Caki2 (cell line): ENCODE data around the gene GJA3. TPM values are rescaled to one million over a fixed set of nuclear protein-coding genes. Genes with fewer than 3 reads are reported as not detected.
"Not testable (repeated sequence)": the region's sequence is repeated elsewhere in the genome, so short reads cannot be mapped to it uniquely, and the experiment has no call there.

Experiments
- DNase-seq: peaks from one replicate; pipeline ENCODE4 v3.0.0-alpha.2; 2015; ENCODE audit warnings: low read depth
- in situ Hi-C: cut with HindIII; loops from 2 replicates; pipeline ENCODE4 v1.10.0; 2016; ENCODE audit warnings: low sequenced_read_pairs, low pct_unique_long_range_greater_than_20kb, mixed read lengths
- total RNA-seq: library from RNA; depleted of rRNA; stranded (reverse); fragments of >200 nt; shearing (Covaris generic); gene quantifications from 2 replicates; pipeline ENCODE4 v1.2.3, GENCODE V29; 2014; ENCODE audit warnings: low replicate concordance

GJA3 gene
- total RNA-seq, 1 experiment from 2014 or later = 5.6 TPM

- no peak for DNase-seq
- in situ Hi-C loops = no loop called here
Measured at GRCh38 chr13:20161951-20162300, 1.1 kb upstream of the GJA3 start.

GRCh38 chr13:20161275-20161950, 561 bp upstream of the GJA3 start:
- DNase-seq = peak; percentile 27
- in situ Hi-C loops = no loop called here

DNA sequence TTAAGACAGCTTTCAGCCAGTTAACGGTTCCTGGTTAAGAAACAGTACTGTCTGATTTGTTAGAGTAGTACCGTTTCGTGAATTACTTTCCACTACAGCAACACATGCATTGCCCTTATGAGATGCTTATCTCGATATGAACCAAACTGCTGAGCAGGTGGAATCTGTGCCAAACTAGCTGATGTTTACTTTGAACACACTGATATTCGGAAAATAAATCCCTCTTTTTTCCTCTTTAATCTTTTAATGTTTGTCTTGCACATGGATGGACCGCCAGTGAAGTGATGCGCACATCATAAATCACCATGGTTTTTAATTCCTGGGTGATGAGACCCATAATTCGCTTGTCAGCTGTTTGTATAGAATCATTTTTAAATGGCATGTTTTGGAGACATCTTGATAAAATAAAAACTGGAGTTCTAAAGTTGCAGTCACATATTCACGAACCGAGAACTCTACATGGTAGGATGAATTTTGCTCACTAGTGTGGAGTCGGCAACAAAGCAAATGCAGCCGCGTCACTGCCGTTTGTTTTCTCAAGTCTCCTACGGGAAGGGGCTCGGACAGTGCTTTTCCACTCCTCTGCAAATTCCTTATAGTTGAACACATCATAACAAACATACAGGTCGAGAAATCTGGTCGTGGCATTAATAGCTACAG, 1.1 kb downstream of the GJA3 start:
- in situ Hi-C loops = no loop called here
- peak; percentile 38 for DNase-seq

- in situ Hi-C loops = no loop called here
- no peak for DNase-seq
Measured at GRCh38 chr13:20157151-20157796, 3.6 kb downstream of the GJA3 start.

GRCh38 chr13:20156702-20157101, 4.2 kb downstream of the GJA3 start:
- in situ Hi-C loops = no loop called here
- no peak for DNase-seq

DNA sequence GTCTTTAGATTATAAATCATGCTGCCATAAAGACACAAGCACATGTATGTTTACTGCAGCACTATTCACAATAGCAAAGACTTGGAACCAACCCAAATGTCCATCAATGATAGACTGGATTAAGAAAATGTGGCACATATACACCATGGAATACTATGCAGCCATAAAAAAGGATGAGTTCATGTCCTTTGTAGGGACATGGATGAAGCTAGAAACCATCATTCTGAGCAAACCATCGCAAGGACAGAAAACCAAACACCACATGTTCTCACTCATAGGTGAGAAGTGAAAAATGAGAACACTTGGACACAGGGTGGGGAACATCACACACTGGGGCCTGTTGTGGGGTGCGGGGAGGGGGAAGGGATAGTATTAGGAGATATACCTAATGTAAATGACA, 7.6 kb downstream of the GJA3 start:
- in situ Hi-C loops, DNase-seq: not testable (repeated sequence)

DNA sequence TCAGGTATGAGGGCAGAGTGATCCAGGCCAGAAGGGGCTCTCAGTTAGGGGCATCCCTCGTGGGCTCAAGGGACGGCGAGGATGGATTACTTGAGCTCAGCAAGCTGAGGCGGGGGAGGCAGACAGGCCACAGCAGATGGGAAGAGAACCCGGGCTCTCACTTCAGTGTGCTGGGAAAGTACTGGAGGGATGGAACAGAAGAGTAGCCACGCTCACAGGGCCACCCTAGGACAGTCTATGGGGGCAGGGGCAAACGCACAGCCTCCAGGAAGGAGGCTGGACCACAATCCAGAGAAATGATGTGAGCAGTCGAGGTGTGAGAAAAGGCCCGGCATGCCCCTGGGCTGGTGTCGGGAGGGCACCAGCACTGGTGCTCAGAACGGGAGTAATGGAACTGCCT, 9.2 kb downstream of the GJA3 start:
- DNase-seq = no peak
- in situ Hi-C loops = no loop called here

DNA sequence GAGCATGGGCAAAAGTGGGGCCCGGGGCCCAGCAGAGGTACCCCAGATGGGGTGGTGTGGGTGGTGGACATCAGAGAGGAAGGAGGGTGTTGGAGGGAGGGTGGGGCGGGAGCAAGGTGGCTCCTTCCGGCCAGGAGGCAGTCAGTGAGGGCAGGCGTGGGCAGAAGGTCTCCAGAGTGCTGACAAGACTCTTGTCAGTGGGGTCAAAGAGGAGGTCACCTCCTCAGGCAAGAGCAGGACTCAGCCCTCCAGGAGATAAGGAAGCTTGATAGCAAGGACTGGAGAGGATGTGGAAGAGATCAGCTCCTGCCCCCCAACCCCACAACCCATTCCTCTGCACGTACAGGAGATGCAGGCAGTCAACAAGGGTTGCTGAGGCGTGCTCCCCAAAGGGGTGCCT, 9.8 kb downstream of the GJA3 start:
- in situ Hi-C loops = no loop called here
- DNase-seq = no peak

GRCh38 chr13:20150561-20150960, 10.3 kb downstream of the GJA3 start:
- in situ Hi-C loops = no loop called here
- DNase-seq = no peak

- DNase-seq = no peak
- in situ Hi-C loops = no loop called here
Measured at GRCh38 chr13:20149762-20150161, 11.1 kb downstream of the GJA3 start.

GRCh38 chr13:20148501-20149183, 12.2 kb downstream of the GJA3 start:
- DNase-seq = no peak
- in situ Hi-C loops = no loop called here

DNA sequence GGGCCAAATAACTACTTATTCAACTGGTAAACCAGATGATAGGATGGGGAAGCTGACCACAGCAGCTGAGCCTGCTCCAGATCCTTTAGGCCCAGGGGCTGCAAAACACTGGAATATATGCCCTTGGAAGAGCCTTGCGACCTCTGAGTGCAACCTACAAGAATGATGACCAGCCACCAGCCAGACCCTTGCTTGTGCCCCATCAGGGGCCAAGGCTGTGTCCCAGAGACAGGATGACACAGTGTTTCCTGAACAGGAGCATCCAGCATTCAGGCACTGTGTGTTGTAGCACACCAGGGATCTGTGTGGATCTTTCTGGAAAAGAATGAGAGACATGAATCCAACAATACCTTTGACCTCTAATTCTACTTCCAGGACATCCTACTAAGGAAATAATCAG, 14.5 kb downstream of the GJA3 start:
- in situ Hi-C loops = no loop called here
- no peak for DNase-seq

GRCh38 chr13:20145521-20145920, 15.3 kb downstream of the GJA3 start:
- no peak for DNase-seq
- in situ Hi-C loops = no loop called here

DNA sequence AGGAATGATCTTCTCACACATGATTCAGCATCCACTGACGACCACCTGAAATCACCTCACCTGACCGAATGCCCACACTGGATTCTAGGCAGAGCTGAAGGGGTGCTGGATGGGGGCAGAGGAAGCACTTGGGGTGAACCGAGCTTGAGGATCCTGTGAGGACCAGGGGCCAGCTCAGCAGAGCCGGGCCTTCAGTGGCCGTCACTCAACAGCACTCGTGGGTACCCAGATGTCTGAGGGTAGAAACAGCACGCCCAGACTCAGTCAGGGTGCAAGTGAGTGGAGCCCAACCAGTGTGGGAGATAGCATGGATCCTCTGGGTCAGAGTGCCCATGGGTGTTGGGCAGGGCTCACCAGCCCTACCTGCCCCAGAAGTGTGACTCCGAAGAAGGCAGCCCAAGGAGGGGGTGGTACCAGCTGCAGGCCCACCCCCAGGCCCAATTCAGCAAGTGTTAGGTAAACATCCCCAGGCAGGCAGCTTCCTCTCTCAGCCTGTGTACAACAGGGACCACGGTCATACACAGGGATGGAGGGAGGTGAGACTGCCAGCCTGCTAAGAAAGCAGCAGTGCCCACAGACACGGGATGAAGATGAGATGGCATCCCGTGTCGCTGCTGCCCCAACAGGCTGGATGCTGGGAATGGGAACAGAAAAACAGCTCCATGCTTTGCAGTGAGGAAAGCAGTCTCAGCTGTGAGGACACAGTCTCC, 16.6 kb downstream of the GJA3 start:
- in situ Hi-C loops = no loop called here
- DNase-seq = no peak

- in situ Hi-C loops = no loop called here
- no peak for DNase-seq
Measured at GRCh38 chr13:20142927-20143480, 17.8 kb downstream of the GJA3 start.

GRCh38 chr13:20142023-20142926, 18.6 kb downstream of the GJA3 start:
- no peak for DNase-seq
- in situ Hi-C loops = no loop called here

DNA sequence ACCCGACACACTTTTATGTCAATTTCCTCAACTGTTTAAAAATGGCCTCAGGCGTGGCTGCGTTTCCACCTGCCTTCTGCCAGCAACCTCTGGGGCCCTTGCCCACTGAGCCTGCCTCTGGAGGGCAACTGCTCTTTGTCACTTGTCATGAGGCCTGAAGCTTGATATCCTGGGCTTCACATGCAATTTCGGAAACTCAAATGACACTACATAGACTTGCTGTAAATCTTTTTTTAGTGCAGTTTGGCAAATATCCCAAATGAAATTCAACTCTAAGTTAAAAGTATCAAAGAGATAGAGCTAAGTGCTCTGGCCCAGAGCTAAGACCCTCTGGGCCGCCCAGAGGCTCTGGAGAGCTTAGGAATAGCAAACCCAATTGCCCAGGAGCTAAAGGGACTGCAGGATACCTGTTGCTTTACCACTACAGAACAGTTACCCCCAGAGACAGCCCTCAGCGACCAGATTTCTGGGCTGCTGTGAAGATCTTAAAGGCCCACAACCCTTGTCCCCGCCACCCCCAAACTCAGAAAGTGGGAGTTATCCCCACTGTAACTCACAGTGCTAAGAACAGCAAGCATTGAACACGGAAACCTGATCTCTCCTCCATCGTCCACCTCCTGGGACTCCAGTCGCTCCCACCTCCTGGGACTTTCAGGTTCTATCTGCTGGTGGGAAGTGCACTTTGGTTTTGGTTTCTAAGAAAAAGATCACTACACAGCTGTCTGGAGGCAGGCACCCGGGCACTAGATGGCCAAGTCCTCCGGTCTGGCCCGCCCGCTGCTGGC, 19.4 kb downstream of the GJA3 start:
- in situ Hi-C loops = no loop called here
- DNase-seq = no peak
